ENCODE results near the gene AKAP6. TPM values are rescaled to one million over a fixed set of nuclear protein-coding genes. Genes with fewer than 3 reads are reported as not detected.

Gene AKAP6
- total RNA-seq, 1 experiment from 2014 or later, result 1.9 TPM

GRCh38 chr14:32590157-32590556 is 261.1 kb downstream of the AKAP6 start:
- Histone ChIP-seq H3K4me1 (ENCODE audit: control insufficient read depth in 1 of 2, insufficient read depth in 2 of 2, low read length in 2 of 2) (no peaks in the 10 kb centered on the region), H3K79me2 (ENCODE audit: insufficient read depth, low read length) (no peaks in the 10 kb centered on the region), H3K4me2 (ENCODE audit: low read length) (no peak overlapping the region), H4K20me1 (ENCODE audit: insufficient read depth) (no peaks in the 10 kb centered on the region), H3K27me3 (ENCODE audit: insufficient read depth, low read length) (peaks cover 26% of the 10 kb centered on the region), H3K9me3 (ENCODE audit: control insufficient read depth in 1 of 2, insufficient read depth in 1 of 2, low read depth in 1 of 2, low read length in 2 of 2) (no peaks in the 10 kb centered on the region), H2AFZ (ENCODE audit: low read depth, low read length, poor library complexity, severe bottlenecking) (no peak overlapping the region), H3K27ac (ENCODE audit: low read depth, low read length) (no peak overlapping the region), H3K36me3 (ENCODE audit: control insufficient read depth in 1 of 2, insufficient read depth in 2 of 2, low read length in 2 of 2) (no peaks in the 10 kb centered on the region), H3K9ac (ENCODE audit: low read length) (no peak overlapping the region), H3K4me3 (replicated peaks in 1 of 2; ENCODE audit: low read depth in 1 of 2, low read length in 2 of 2) (no peak overlapping the region), H3K9me2 (ENCODE audit: insufficient read depth) (no peaks in the 10 kb centered on the region)
- BruUV-seq (replicated peaks), result no TSS peak
- ChIA-PET RAD21 (ENCODE audit: low non-redundant PET in 1 of 2, low total read pairs in 2 of 2, uncharacterized antibody in 2 of 2, unreplicated experiment in 2 of 2) (interaction anchor here in 1 of 2 experiments (0.6 kb wide), 1 partner anchor 1506 kb away, joined by 3 read pairs; no protein-coding TSS in a partner anchor), CTCF (no interaction called here), POLR2A (no interaction called here)
- DNase-seq (ENCODE audit: low read depth, low spot score) (no peak), ATAC-seq (no peak)
- intact Hi-C loops (cut with micrococcal nuclease), result no loop called here
- TF ChIP-seq SP1 (IDR thresholded peaks at IDR 0.05; ENCODE audit: low read depth) (no peak), YY1 (IDR thresholded peaks at IDR 0.05; ENCODE audit: extremely low read depth, insufficient replicate concordance, low read depth, low read length) (no peak)

- Histone ChIP-seq H3K9me2 (ENCODE audit: insufficient read depth) (no peaks in the 10 kb centered on the region), H3K9me3 (ENCODE audit: control insufficient read depth in 1 of 2, insufficient read depth in 1 of 2, low read depth in 1 of 2, low read length in 2 of 2) (no peaks in the 10 kb centered on the region), H3K4me3 (replicated peaks in 1 of 2; ENCODE audit: low read depth in 1 of 2, low read length in 2 of 2) (no peak overlapping the region), H4K20me1 (ENCODE audit: insufficient read depth) (no peaks in the 10 kb centered on the region), H3K79me2 (ENCODE audit: insufficient read depth, low read length) (no peaks in the 10 kb centered on the region), H3K9ac (ENCODE audit: low read length) (no peak overlapping the region), H3K27ac (ENCODE audit: low read depth, low read length) (no peak overlapping the region), H3K27me3 (ENCODE audit: insufficient read depth, low read length) (peaks cover 33% of the 10 kb centered on the region), H3K36me3 (ENCODE audit: control insufficient read depth in 1 of 2, insufficient read depth in 2 of 2, low read length in 2 of 2) (no peaks in the 10 kb centered on the region), H3K4me1 (ENCODE audit: control insufficient read depth in 1 of 2, insufficient read depth in 2 of 2, low read length in 2 of 2) (no peaks in the 10 kb centered on the region), H2AFZ (ENCODE audit: low read depth, low read length, poor library complexity, severe bottlenecking) (no peak overlapping the region), H3K4me2 (ENCODE audit: low read length) (no peak overlapping the region)
- ATAC-seq (no peak), DNase-seq (ENCODE audit: low read depth, low spot score) (no peak)
- ChIA-PET CTCF (no interaction called here), RAD21 (ENCODE audit: low non-redundant PET in 1 of 2, low total read pairs in 2 of 2, uncharacterized antibody in 2 of 2, unreplicated experiment in 2 of 2) (no interaction called here), POLR2A (no interaction called here)
- intact Hi-C loops (cut with micrococcal nuclease), result no loop called here
- no TSS peak for BruUV-seq (replicated peaks)
- TF ChIP-seq EGR1 (IDR thresholded peaks at IDR 0.05; ENCODE audit: low read depth), result no peak
- no peak for TF ChIP-seq CBX3 (IDR thresholded peaks at IDR 0.05; ENCODE audit: low read depth)
- TF ChIP-seq TCF7L2 (IDR thresholded peaks at IDR 0.05; ENCODE audit: borderline replicate concordance, extremely low read depth, insufficient read depth, insufficient read length), result no peak
- TF ChIP-seq, protein P1, sequence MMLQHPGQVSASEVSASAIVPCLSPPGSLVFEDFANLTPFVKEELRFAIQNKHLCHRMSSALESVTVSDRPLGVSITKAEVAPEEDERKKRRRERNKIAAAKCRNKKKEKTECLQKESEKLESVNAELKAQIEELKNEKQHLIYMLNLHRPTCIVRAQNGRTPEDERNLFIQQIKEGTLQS (IDR thresholded peaks at IDR 0.05), result no peak
- TF ChIP-seq SIN3A (IDR thresholded peaks at IDR 0.05; ENCODE audit: low read depth), result no peak
- TF ChIP-seq JUND (IDR thresholded peaks at IDR 0.05), result no peak
- no peak for TF ChIP-seq POLR2AphosphoS5 (IDR thresholded peaks at IDR 0.05; ENCODE audit: low read depth, low read length)
- TF ChIP-seq ELF1 (IDR thresholded peaks at IDR 0.05; ENCODE audit: borderline replicate concordance, low read depth), result no peak
- TF ChIP-seq CEBPB (IDR thresholded peaks at IDR 0.05; ENCODE audit: low read depth), result no peak
- TF ChIP-seq, protein P2, sequence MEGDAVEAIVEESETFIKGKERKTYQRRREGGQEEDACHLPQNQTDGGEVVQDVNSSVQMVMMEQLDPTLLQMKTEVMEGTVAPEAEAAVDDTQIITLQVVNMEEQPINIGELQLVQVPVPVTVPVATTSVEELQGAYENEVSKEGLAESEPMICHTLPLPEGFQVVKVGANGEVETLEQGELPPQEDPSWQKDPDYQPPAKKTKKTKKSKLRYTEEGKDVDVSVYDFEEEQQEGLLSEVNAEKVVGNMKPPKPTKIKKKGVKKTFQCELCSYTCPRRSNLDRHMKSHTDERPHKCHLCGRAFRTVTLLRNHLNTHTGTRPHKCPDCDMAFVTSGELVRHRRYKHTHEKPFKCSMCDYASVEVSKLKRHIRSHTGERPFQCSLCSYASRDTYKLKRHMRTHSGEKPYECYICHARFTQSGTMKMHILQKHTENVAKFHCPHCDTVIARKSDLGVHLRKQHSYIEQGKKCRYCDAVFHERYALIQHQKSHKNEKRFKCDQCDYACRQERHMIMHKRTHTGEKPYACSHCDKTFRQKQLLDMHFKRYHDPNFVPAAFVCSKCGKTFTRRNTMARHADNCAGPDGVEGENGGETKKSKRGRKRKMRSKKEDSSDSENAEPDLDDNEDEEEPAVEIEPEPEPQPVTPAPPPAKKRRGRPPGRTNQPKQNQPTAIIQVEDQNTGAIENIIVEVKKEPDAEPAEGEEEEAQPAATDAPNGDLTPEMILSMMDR (IDR thresholded peaks at IDR 0.05 in 2 of 3, conservative IDR thresholded peaks at IDR 0.05 in 1 of 3; ENCODE audit: borderline replicate concordance in 1 of 3, insufficient read depth in 1 of 3, low read depth in 2 of 3, low read length in 2 of 3), result no peak
- TF ChIP-seq, protein P3, sequence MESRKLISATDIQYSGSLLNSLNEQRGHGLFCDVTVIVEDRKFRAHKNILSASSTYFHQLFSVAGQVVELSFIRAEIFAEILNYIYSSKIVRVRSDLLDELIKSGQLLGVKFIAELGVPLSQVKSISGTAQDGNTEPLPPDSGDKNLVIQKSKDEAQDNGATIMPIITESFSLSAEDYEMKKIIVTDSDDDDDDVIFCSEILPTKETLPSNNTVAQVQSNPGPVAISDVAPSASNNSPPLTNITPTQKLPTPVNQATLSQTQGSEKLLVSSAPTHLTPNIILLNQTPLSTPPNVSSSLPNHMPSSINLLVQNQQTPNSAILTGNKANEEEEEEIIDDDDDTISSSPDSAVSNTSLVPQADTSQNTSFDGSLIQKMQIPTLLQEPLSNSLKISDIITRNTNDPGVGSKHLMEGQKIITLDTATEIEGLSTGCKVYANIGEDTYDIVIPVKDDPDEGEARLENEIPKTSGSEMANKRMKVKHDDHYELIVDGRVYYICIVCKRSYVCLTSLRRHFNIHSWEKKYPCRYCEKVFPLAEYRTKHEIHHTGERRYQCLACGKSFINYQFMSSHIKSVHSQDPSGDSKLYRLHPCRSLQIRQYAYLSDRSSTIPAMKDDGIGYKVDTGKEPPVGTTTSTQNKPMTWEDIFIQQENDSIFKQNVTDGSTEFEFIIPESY (IDR thresholded peaks at IDR 0.05; ENCODE audit: extremely low read depth, insufficient replicate concordance, low read length), result no peak
- no peak for TF ChIP-seq POLR2A (IDR thresholded peaks at IDR 0.05; ENCODE audit: borderline replicate concordance, extremely low read depth, insufficient read depth, insufficient read length)
- no peak for TF ChIP-seq EZH2 (IDR thresholded peaks at IDR 0.05)
- TF ChIP-seq ZFX (IDR thresholded peaks at IDR 0.05), result no peak
- no peak for TF ChIP-seq EZH2phosphoT487 (IDR thresholded peaks at IDR 0.05; ENCODE audit: borderline replicate concordance)
- no peak for TF ChIP-seq RAD21 (IDR thresholded peaks at IDR 0.05; ENCODE audit: low read depth)
Observed at GRCh38 chr14:32593290-32593942, 264.3 kb downstream of the AKAP6 start.
